Activated CD4-positive, alpha-beta T cell treated with anti-CD3 and anti-CD28 coated beads, Interleukin-2, amount 10 ng/mL, durations not matched to agents 24 days and 14 days (primary cell): ENCODE measurements around the gene MEIS2. TPM values are rescaled to one million over a fixed set of nuclear protein-coding genes. Genes with fewer than 3 reads are reported as not detected.
"Not testable (repeated sequence)": the region's sequence is repeated elsewhere in the genome, so short reads cannot be mapped to it uniquely, and the experiment has no call there.

Source experiments
- DNase-seq: peaks from one replicate; pipeline ENCODE4 v3.0.0; 2022
- H3K27ac Mint-ChIP-seq: one replicate; pipeline ENCODE4 v1.8.0; 2022; ENCODE audit warnings: mild to moderate bottlenecking, mixed read lengths
- H3K27me3 Mint-ChIP-seq: one replicate; pipeline ENCODE4 v1.8.0; 2022; ENCODE audit warnings: mixed read lengths
- H3K36me3 Mint-ChIP-seq: one replicate; pipeline ENCODE4 v1.8.0; 2022; ENCODE audit warnings: low read depth, mild to moderate bottlenecking, mixed read lengths
- H3K4me1 Mint-ChIP-seq: one replicate; pipeline ENCODE4 v1.8.0; 2021; ENCODE audit warnings: mixed read lengths
- H3K4me3 Mint-ChIP-seq: one replicate; pipeline ENCODE4 v1.8.0; 2022; ENCODE audit warnings: mild to moderate bottlenecking, moderate library complexity, mixed read lengths
- H3K9me3 Mint-ChIP-seq: one replicate; pipeline ENCODE4 v1.8.0; 2021; ENCODE audit warnings: mixed read lengths
- intact Hi-C: fragments of 100-400 bp; cut with micrococcal nuclease; formaldehyde crosslinking; loops from one replicate; pipeline ENCODE4 v1.15.1; 2023
- total RNA-seq: library from RNA; stranded (reverse); gene quantifications from 2 replicates; pipeline ENCODE4 v1.2.3, GENCODE V29; 2022

The MEIS2 gene
- total RNA-seq, 1 donor from 2014 or later: not detected

GRCh38 chr15:36999778-37000177 is 100.6 kb downstream of the MEIS2 start:
- intact Hi-C loops: no loop called here
- no peaks in the 10 kb centered on the region for H3K9me3 Mint-ChIP-seq
- no peaks in the 10 kb centered on the region for H3K27me3 Mint-ChIP-seq
- no peak overlapping the region for H3K4me3 Mint-ChIP-seq
- no peak for DNase-seq
- no peak overlapping the region for H3K27ac Mint-ChIP-seq
- H3K4me1 Mint-ChIP-seq: no peaks in the 10 kb centered on the region
- H3K36me3 Mint-ChIP-seq: no peaks in the 10 kb centered on the region

GRCh38 chr15:36996538-36997181 is 103.7 kb downstream of the MEIS2 start:
- no peak overlapping the region for H3K27ac Mint-ChIP-seq

GRCh38 chr15:36996121-36996520 is 104.2 kb downstream of the MEIS2 start:
- no peaks in the 10 kb centered on the region for H3K9me3 Mint-ChIP-seq
- H3K27me3 Mint-ChIP-seq: no peaks in the 10 kb centered on the region
- H3K4me3 Mint-ChIP-seq: no peak overlapping the region
- H3K4me1 Mint-ChIP-seq: no peaks in the 10 kb centered on the region
- H3K36me3 Mint-ChIP-seq: no peaks in the 10 kb centered on the region
- no peak for DNase-seq
- intact Hi-C loops: no loop called here
- H3K27ac Mint-ChIP-seq: no peak overlapping the region

More at GRCh38 chr15:36996538-36997181, 103.7 kb downstream of the MEIS2 start:
- Mint-ChIP-seq H3K4me1 (no peaks in the 10 kb centered on the region), H3K4me3 (no peak overlapping the region), H3K36me3 (no peaks in the 10 kb centered on the region), H3K27me3 (no peaks in the 10 kb centered on the region), H3K9me3 (no peaks in the 10 kb centered on the region)
- intact Hi-C loops: no loop called here
- DNase-seq: no peak

GRCh38 chr15:36994790-36995189 is 105.6 kb downstream of the MEIS2 start:
- Mint-ChIP-seq H3K27me3 (no peaks in the 10 kb centered on the region), H3K4me1 (no peaks in the 10 kb centered on the region), H3K27ac (no peak overlapping the region), H3K9me3 (no peaks in the 10 kb centered on the region), H3K4me3 (no peak overlapping the region), H3K36me3 (no peaks in the 10 kb centered on the region)
- no peak for DNase-seq
- intact Hi-C loops: no loop called here

GRCh38 chr15:36992454-36992853 is 107.9 kb downstream of the MEIS2 start:
- intact Hi-C loops: no loop called here
- Mint-ChIP-seq H3K4me3 (no peak overlapping the region), H3K27me3 (no peaks in the 10 kb centered on the region), H3K4me1 (no peaks in the 10 kb centered on the region), H3K36me3 (no peaks in the 10 kb centered on the region), H3K27ac (no peak overlapping the region), H3K9me3 (no peaks in the 10 kb centered on the region)
- DNase-seq: no peak

GRCh38 chr15:36988947-36989346 is 111.4 kb downstream of the MEIS2 start:
- Mint-ChIP-seq H3K27ac (no peak overlapping the region), H3K27me3 (no peaks in the 10 kb centered on the region), H3K9me3 (no peaks in the 10 kb centered on the region), H3K4me1 (no peaks in the 10 kb centered on the region), H3K4me3 (no peak overlapping the region), H3K36me3 (no peaks in the 10 kb centered on the region)
- DNase-seq: no peak
- intact Hi-C loops: no loop called here

DNA sequence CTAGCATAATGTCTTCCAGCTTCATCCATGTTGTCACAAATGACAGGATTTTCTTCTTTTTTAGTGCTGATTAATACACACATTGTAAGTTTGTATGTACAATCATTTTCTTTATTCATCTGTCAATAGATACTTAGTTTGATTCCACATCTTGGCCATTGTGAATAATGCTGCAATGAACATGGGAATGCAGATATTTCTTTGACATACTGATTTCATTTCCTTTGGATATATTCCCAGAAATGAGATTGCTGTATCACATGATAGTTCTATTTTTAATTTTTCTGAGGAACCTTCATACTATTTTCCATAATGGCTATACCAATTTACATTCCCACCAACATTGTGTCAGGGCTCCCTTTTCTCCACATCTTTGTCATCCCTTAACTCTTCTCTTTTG is 117.9 kb downstream of the MEIS2 start:
- Mint-ChIP-seq H3K36me3 (no peaks in the 10 kb centered on the region), H3K4me1 (no peaks in the 10 kb centered on the region), H3K4me3 (no peak overlapping the region), H3K9me3 (peaks cover 3% of the 10 kb centered on the region), H3K27ac (no peak overlapping the region), H3K27me3 (no peaks in the 10 kb centered on the region)
- intact Hi-C loops: no loop called here
- DNase-seq: no peak

DNA sequence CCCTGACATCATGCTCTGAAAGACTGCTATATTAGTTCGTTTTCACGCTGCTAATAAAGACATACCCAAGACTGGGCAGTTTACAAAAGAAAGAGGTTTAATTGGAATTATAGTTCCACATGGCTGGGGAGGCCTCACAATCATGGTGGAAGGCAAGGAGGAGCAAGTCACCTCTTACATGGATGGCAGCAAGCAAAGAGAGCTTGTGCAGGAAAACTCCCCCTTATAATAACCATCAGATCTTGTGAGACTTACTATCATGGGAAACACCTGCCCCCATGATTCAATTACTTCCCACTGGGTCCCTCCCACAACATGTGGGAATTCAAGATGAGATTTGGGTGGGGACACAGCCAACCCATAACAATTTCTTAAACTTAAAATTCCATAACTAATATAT is 120.1 kb downstream of the MEIS2 start:
- intact Hi-C loops, H3K36me3 Mint-ChIP-seq, H3K4me1 Mint-ChIP-seq, DNase-seq, H3K27ac Mint-ChIP-seq, H3K27me3 Mint-ChIP-seq, H3K4me3 Mint-ChIP-seq, H3K9me3 Mint-ChIP-seq: not testable (repeated sequence)

DNA sequence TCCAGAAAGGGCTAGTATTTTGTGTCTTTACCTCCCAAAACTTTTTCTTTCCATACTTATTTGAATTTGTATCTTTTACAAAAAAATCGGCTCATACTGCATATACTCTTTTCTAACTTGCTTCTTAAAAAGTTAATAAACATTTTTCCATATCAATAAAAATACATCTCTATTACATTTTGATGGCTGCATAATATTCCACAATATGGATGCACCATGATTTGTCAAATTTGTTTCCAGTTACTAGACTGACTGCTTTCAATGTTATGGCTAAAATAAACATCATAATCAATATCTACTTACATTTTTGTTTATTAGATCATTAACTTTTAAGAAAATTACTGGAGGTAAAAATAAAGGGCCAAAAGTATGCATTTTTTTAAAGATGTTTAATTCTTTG is 121.7 kb downstream of the MEIS2 start:
- Mint-ChIP-seq H3K27ac (no peak overlapping the region), H3K4me1 (no peaks in the 10 kb centered on the region), H3K36me3 (no peaks in the 10 kb centered on the region), H3K27me3 (no peaks in the 10 kb centered on the region), H3K4me3 (no peak overlapping the region), H3K9me3 (peaks cover 3% of the 10 kb centered on the region)
- intact Hi-C loops: no loop called here
- no peak for DNase-seq

DNA sequence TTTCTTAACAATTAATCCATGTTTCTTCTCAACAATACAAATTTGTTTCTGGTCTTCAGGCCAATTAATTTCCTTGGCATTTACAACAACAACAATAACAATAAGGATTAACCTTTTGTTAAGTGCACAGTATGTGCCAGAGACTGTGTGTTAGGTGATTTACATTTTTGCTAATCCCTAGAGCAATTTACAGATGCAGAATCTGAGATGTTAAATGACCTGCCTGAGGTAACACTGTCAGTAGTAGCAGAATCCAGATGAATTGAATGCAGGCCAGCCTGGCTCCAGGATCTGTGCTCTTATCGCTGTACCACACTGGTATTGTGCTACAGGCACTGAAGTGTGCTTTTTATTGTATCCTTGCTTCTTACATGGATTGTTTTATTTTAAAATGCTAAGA is 122.2 kb downstream of the MEIS2 start:
- Mint-ChIP-seq H3K27me3 (no peaks in the 10 kb centered on the region), H3K27ac (no peak overlapping the region)
- intact Hi-C loops: no loop called here

DNA sequence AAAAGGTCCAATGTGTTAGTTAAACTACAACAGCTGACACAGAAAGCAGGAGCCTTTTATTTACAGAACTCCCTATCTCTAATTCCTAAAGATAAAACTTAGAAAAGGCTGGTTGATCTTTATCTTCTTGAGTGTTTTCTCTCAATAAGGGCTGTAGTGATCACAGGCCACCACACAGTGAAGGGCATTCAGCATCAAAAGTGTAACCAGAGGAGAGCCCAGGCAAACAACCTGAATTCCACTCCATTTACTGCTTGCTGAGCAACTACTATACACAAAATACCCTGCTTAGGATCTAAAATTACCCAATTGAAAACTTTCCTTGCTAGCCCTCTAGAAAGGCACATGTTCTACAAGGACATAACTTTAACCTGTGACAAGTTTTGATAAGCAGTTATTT is 122.7 kb downstream of the MEIS2 start:
- no peak overlapping the region for H3K4me3 Mint-ChIP-seq
- intact Hi-C loops: no loop called here
- H3K27ac Mint-ChIP-seq: no peak overlapping the region
- no peaks in the 10 kb centered on the region for H3K27me3 Mint-ChIP-seq
- no peaks in the 10 kb centered on the region for H3K36me3 Mint-ChIP-seq
- H3K9me3 Mint-ChIP-seq: peaks cover 3% of the 10 kb centered on the region
- no peaks in the 10 kb centered on the region for H3K4me1 Mint-ChIP-seq
- no peak for DNase-seq

More for the DNA sequence above, 122.2 kb downstream of the MEIS2 start:
- H3K4me3 Mint-ChIP-seq: no peak overlapping the region
- H3K9me3 Mint-ChIP-seq: peaks cover 3% of the 10 kb centered on the region
- DNase-seq: no peak
- no peaks in the 10 kb centered on the region for H3K36me3 Mint-ChIP-seq
- H3K4me1 Mint-ChIP-seq: no peaks in the 10 kb centered on the region

DNA sequence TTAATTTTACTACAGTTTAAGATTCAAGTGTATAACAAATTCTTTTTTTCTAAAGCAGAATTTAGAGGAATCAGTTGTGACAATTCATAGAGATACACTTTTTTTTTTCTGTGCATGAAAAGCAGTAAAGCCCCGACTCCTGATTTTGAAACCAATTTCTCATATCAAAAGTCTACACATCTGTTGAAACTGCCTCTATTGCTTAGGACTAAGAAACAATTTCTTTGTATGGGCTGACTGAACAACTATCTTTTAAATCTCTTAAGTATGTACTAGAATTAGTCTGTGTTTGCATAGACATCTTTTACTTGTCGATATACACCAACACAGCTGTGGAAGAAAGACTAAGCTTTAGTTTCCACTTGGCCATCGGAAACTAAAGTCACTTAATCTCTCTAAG is 127.6 kb downstream of the MEIS2 start:
- no peaks in the 10 kb centered on the region for H3K27me3 Mint-ChIP-seq
- intact Hi-C loops: no loop called here
- no peaks in the 10 kb centered on the region for H3K36me3 Mint-ChIP-seq
- H3K27ac Mint-ChIP-seq: no peak overlapping the region
- no peaks in the 10 kb centered on the region for H3K9me3 Mint-ChIP-seq
- H3K4me3 Mint-ChIP-seq: no peak overlapping the region
- no peak for DNase-seq
- no peaks in the 10 kb centered on the region for H3K4me1 Mint-ChIP-seq

DNA sequence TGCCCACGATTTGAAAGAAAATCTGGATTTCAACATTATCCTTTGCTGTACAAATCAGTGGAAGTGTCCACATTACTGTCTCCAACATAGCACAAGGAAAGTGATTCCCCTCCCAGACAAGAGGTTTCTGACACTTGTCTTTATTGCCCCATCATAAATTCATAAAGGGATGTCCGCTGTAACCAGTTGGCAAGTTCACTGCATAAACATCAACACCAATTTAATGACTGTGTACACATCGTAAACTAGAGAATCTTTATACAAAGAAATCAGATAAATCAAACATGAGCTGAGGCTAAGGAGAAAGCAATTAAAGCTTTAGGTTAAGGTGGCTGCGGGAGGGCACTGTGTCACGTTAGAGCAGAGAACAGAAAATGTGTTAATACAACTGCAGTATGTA is 129.8 kb downstream of the MEIS2 start:
- H3K27ac Mint-ChIP-seq: no peak overlapping the region
- no peak for DNase-seq
- no peaks in the 10 kb centered on the region for H3K9me3 Mint-ChIP-seq
- H3K27me3 Mint-ChIP-seq: no peaks in the 10 kb centered on the region
- no peak overlapping the region for H3K4me3 Mint-ChIP-seq
- H3K4me1 Mint-ChIP-seq: no peaks in the 10 kb centered on the region
- intact Hi-C loops: no loop called here
- H3K36me3 Mint-ChIP-seq: no peaks in the 10 kb centered on the region

- Mint-ChIP-seq H3K4me3 (no peak overlapping the region), H3K36me3 (no peaks in the 10 kb centered on the region), H3K9me3 (no peaks in the 10 kb centered on the region), H3K4me1 (no peaks in the 10 kb centered on the region), H3K27ac (no peak overlapping the region), H3K27me3 (no peaks in the 10 kb centered on the region)
- intact Hi-C loops: no loop called here
- no peak for DNase-seq
Observed at GRCh38 chr15:36967929-36968328, 132.4 kb downstream of the MEIS2 start.

- no peak for DNase-seq
- Mint-ChIP-seq H3K4me1 (no peaks in the 10 kb centered on the region), H3K27me3 (no peaks in the 10 kb centered on the region), H3K9me3 (no peaks in the 10 kb centered on the region), H3K36me3 (no peaks in the 10 kb centered on the region), H3K27ac (no peak overlapping the region), H3K4me3 (no peak overlapping the region)
- intact Hi-C loops: no loop called here
Observed at GRCh38 chr15:36966708-36967107, 133.6 kb downstream of the MEIS2 start.
